GM12878 (cell line): ENCODE data around the gene TMEM59. TPM values are rescaled to one million over a fixed set of nuclear protein-coding genes. Genes with fewer than 3 reads are reported as not detected.

Source experiments
- ATAC-seq: fragments of 200-7000 bp; cut with Tn5 transposase; 3 replicates; pipeline ENCODE4 v1.9.1; 2020; ENCODE audit warnings: mild to moderate bottlenecking, moderate library complexity
- BruUV-seq: library from RNA; stranded (reverse); fragments of 400-500 nt; replicated peaks from 2 replicates; lab custom pipeline; 2021; lab: Mats Ljungman, UMichigan
- CTCF ChIA-PET: fragments of 300-600 bp; sonication (Branson Sonifier 250); formaldehyde crosslinking; extraction: SDS; loops from one replicate; lab custom pipeline; 2021; ENCODE audit warnings: inconsistent platforms; lab: Yijun Ruan, JAX
- POLR2A ChIA-PET: fragments of 350-600 bp; formaldehyde crosslinking; extraction: SDS; loops from one replicate; lab custom pipeline; 2021; ENCODE audit warnings: inconsistent platforms; lab: Charles Lee
- RAD21 ChIA-PET: fragments of 300-600 bp; sonication (Branson Sonifier 250); formaldehyde crosslinking; loops from one replicate; lab custom pipeline; 2023; ENCODE audit warnings: antibody characterized with exemption; ENCODE audit not compliant: unreplicated experiment; lab: Charles Lee
- SMC1A ChIA-PET: fragments of 300-600 bp; sonication (Branson Sonifier 250); formaldehyde crosslinking; loops from one replicate; lab custom pipeline; 2023; ENCODE audit not compliant: unreplicated experiment, uncharacterized antibody; lab: Charles Lee
- DNase-seq: peaks from one replicate; pipeline ENCODE4 v3.0.0-alpha.2; 2011; ENCODE audit warnings: low read depth, low spot score
- FAIRE-seq: peaks from 3 replicates; lab custom pipeline; 2011; peaks lifted over from hg19 to GRCh38; lab: Jason Lieb, UNC
- H2AFZ ChIP-seq: 2 replicates; pipeline ENCODE4 v1.6.0; 2011; ENCODE audit warnings: low read depth, low read length, control low read depth; ENCODE audit not compliant: control insufficient read depth
- H3K27ac ChIP-seq: 2 replicates; pipeline ENCODE4 v1.5.1; 2011; ENCODE audit warnings: control low read depth; ENCODE audit not compliant: control insufficient read depth, insufficient read depth
- H3K27me3 ChIP-seq, 2 experiments: replicated peaks in 1 of 2; 2 replicates each; pipeline versions ENCODE4 v1.6.0 to v1.6.1; 2011; ENCODE audit warnings: low read length in 1 of 2; ENCODE audit not compliant: control insufficient read depth in 2 of 2, insufficient read depth in 2 of 2
- H3K36me3 ChIP-seq, 2 experiments: 2 replicates each; pipeline ENCODE4 v1.5.1; 2011; ENCODE audit warnings: low read length in 1 of 2; ENCODE audit not compliant: control insufficient read depth in 2 of 2, insufficient read depth in 2 of 2
- H3K4me1 ChIP-seq: 2 replicates; pipeline ENCODE4 v1.6.1; 2011; ENCODE audit warnings: mild to moderate bottlenecking, low read length, moderate library complexity, mixed read lengths; ENCODE audit not compliant: control insufficient read depth, insufficient read depth
- H3K4me2 ChIP-seq: 2 replicates; pipeline ENCODE4 v1.6.0; 2011; ENCODE audit warnings: control low read depth; ENCODE audit not compliant: control insufficient read depth, insufficient read depth
- H3K4me3 ChIP-seq: fragments of 200-600 bp; sonication (generic); 2 replicates; pipeline ENCODE4 v1.5.1; 2016
- H3K79me2 ChIP-seq: 2 replicates; pipeline ENCODE4 v1.6.0; 2011; ENCODE audit warnings: low read length; ENCODE audit not compliant: control insufficient read depth, insufficient read depth
- H3K9ac ChIP-seq: 2 replicates; pipeline ENCODE4 v1.8.0; 2011; ENCODE audit warnings: low read length, control low read depth, mixed read lengths; ENCODE audit not compliant: control insufficient read depth, insufficient read depth
- H3K9me3 ChIP-seq: replicated peaks from 3 replicates; pipeline ENCODE4 v1.5.1; 2011; ENCODE audit warnings: mild to moderate bottlenecking, low read length; ENCODE audit not compliant: control insufficient read depth, insufficient read depth
- H4K20me1 ChIP-seq: 2 replicates; pipeline ENCODE4 v1.6.0; 2011; ENCODE audit not compliant: control insufficient read depth, insufficient read depth
- BACH1 ChIP-seq: fragments of 450-650 bp; IDR thresholded peaks from 2 replicates; pipeline ENCODE4 v1.6.1; 2017; ENCODE audit warnings: mild to moderate bottlenecking, borderline replicate concordance
- BHLHE40 ChIP-seq, 2 experiments: fragments of 450-650 bp in 1 of 2; IDR thresholded peaks; 2 replicates each; pipeline ENCODE4 v1.6.1; 2011 to 2017; ENCODE audit warnings: low read depth in 2 of 2, borderline replicate concordance in 1 of 2, improper control_type of control experiment in 1 of 2, low read length in 1 of 2, mild to moderate bottlenecking in 1 of 2
- CREM ChIP-seq: IDR thresholded peaks from 2 replicates; pipeline ENCODE4 v1.6.1; 2014; ENCODE audit warnings: antibody characterized with exemption, low read depth
- FOXK2 ChIP-seq: fragments of 450-650 bp; IDR thresholded peaks from 2 replicates; pipeline ENCODE4 v1.6.1; 2017; ENCODE audit warnings: mild to moderate bottlenecking, moderate library complexity
- NFXL1 ChIP-seq: fragments of 450-650 bp; IDR thresholded peaks from 2 replicates; pipeline ENCODE4 v1.6.1; 2017; ENCODE audit warnings: antibody characterized with exemption, mild to moderate bottlenecking, borderline replicate concordance
- NR2C2 ChIP-seq: IDR thresholded peaks from 2 replicates; pipeline ENCODE4 v1.6.1; 2011; ENCODE audit warnings: borderline replicate concordance, low read depth; ENCODE audit not compliant: control insufficient read depth, insufficient read length
- PAX5 ChIP-seq: IDR thresholded peaks from 2 replicates; pipeline ENCODE4 v1.6.1; 2011; ENCODE audit warnings: low read depth, low read length, borderline replicate concordance
- POU2F2 ChIP-seq: IDR thresholded peaks from 3 replicates; pipeline ENCODE4 v1.6.1; 2011; ENCODE audit warnings: low read depth, mild to moderate bottlenecking, low read length, borderline replicate concordance
- RUNX3 ChIP-seq: IDR thresholded peaks from 2 replicates; pipeline ENCODE4 v1.6.1; 2012; ENCODE audit warnings: low read length, inconsistent platforms
- WRNIP1 ChIP-seq: IDR thresholded peaks from 2 replicates; pipeline ENCODE4 v1.6.1; 2011; ENCODE audit warnings: low read depth, low read length, improper control_type of control experiment, borderline replicate concordance
- WGBS: methylation state at CpG from one replicate; pipeline ENCODE4 v1.1.6; 2016; ENCODE audit warnings: low lambda C conversion rate; ENCODE audit not compliant: insufficient replicate concordance, insufficient coverage; ENCODE audit errors: missing lambda C conversion rate; 5-methylcytosine and 5-hydroxymethylcytosine counted together
- in situ Hi-C: fragments of 300-500 bp; cut with MboI; formaldehyde crosslinking; loops from 9 replicates; pipeline ENCODE4 v1.14.3; 2018; ENCODE audit warnings: mixed read lengths
- intact Hi-C: fragments of 100-400 bp; cut with micrococcal nuclease; formaldehyde crosslinking; loops from one replicate; pipeline ENCODE4 v1.14.2; 2022; ENCODE audit not compliant: unreplicated experiment
- polyA plus RNA-seq, 11 experiments: library from polyadenylated mRNA; depleted of rRNA in 4 of 11; unstranded in 6 of 11; stranded (reverse) in 5 of 11; fragments of >200 nt; fragmentation: Nextera tagmentation in 4 of 11; fragmentation: Illumina TruSeq in 1 of 11; extraction: Ambion mirVana in 4 of 11; extraction: Trizol in 1 of 11; gene quantifications; 1 replicate in 1 of 11; 2 replicates in 10 of 11; pipeline versions ENCODE4 v1.2.1 to v1.2.3, GENCODE V29; 2011 to 2016; ENCODE audit warnings: inconsistent platforms in 2 of 11, missing spikeins in 2 of 11, low read depth in 1 of 11
- total RNA-seq, 4 experiments: library from RNA; depleted of rRNA in 3 of 4; stranded (reverse); fragments of >200 nt in 3 of 4; fragmentation: Illumina TruSeq in 1 of 4; extraction: Trizol in 1 of 4; gene quantifications; 2 replicates each; pipeline versions ENCODE4 v1.2.1 to v1.2.3, GENCODE V29; 2013 to 2021
- TF ChIP-seq, protein P1 (sequence below): IDR thresholded peaks from 2 replicates; pipeline ENCODE4 v1.6.1; 2012; ENCODE audit warnings: improper control_type of control experiment, low read depth, low read length; ENCODE audit not compliant: insufficient replicate concordance
- TF ChIP-seq, protein P2 (sequence below): fragments of 450-650 bp; conservative IDR thresholded peaks from 2 replicates; pipeline ENCODE4 v1.6.1; 2017; ENCODE audit warnings: mild to moderate bottlenecking, moderate library complexity
- TF ChIP-seq, protein P3 (sequence below): IDR thresholded peaks from 2 replicates; pipeline ENCODE4 v1.6.1; 2011; ENCODE audit warnings: borderline replicate concordance, low read depth, mild to moderate bottlenecking, moderate library complexity, low read length; ENCODE audit not compliant: insufficient read depth, poor library complexity, severe bottlenecking

The TMEM59 gene
- total and polyA plus RNA-seq, 10 of the 15 experiments (the other 5 are each of a cell fraction or from before 2014, with no cell fraction given) = 69.9 to 273 (median 111) TPM

DNA sequence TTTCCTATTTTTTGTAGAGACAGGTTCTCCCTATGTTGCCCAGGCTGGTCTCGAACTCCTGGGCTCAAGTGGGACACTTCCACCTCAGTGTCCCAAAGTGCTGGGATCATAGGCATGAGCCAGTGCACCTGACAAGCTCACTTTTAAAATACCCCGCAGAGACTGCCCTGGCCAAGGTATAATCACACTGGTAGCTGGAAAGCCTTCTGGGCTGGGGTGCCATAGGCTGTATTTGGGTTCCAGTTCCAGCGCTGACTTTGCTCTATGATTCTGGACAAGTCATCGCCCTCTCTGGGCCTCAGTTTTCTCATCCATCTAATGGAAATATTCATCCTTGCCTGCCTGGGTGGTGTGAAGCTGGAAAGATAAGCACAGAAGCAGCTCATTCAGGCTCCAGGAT, 45.4 kb downstream of the TMEM59 start:
- ChIA-PET CTCF (interaction anchor here (1.5 kb wide), 1 partner anchor 147 kb away, joined by 6 read pairs; no protein-coding TSS in a partner anchor), RAD21 (no interaction called here), SMC1A (interaction anchor here (0.6 kb wide), 1 partner anchor 203 kb away, joined by 3 read pairs; no protein-coding TSS in a partner anchor), POLR2A (no interaction called here)
- no peaks in the 10 kb centered on the region; a peak in 1 of 4 replicates for H3K27me3 ChIP-seq
- H4K20me1 ChIP-seq = no peaks in the 10 kb centered on the region
- H2AFZ ChIP-seq = no peak overlapping the region
- no peak overlapping the region for H3K9ac ChIP-seq
- intact Hi-C loops = no loop called here
- FAIRE-seq = no peak
- no peak for DNase-seq
- H3K4me2 ChIP-seq = no peak overlapping the region
- no TSS peak for BruUV-seq
- H3K4me3 ChIP-seq = no peak overlapping the region
- H3K36me3 ChIP-seq = no peaks in the 10 kb centered on the region
- no peaks in the 10 kb centered on the region for H3K4me1 ChIP-seq
- WGBS = 37% methylated on average over 4 of the region's 4 CpGs
- no peak for ATAC-seq
- H3K27ac ChIP-seq = no peak overlapping the region
- in situ Hi-C loops = no loop called here
- no peaks in the 10 kb centered on the region for H3K79me2 ChIP-seq
- H3K9me3 ChIP-seq = no peaks in the 10 kb centered on the region; the same call in 2 of the 3 replicates
- no peak for TF ChIP-seq FOXK2
- no peak for TF ChIP-seq NR2C2
- no peak for TF ChIP-seq NFXL1
- no peak for TF ChIP-seq POU2F2
- TF ChIP-seq, protein P1, sequence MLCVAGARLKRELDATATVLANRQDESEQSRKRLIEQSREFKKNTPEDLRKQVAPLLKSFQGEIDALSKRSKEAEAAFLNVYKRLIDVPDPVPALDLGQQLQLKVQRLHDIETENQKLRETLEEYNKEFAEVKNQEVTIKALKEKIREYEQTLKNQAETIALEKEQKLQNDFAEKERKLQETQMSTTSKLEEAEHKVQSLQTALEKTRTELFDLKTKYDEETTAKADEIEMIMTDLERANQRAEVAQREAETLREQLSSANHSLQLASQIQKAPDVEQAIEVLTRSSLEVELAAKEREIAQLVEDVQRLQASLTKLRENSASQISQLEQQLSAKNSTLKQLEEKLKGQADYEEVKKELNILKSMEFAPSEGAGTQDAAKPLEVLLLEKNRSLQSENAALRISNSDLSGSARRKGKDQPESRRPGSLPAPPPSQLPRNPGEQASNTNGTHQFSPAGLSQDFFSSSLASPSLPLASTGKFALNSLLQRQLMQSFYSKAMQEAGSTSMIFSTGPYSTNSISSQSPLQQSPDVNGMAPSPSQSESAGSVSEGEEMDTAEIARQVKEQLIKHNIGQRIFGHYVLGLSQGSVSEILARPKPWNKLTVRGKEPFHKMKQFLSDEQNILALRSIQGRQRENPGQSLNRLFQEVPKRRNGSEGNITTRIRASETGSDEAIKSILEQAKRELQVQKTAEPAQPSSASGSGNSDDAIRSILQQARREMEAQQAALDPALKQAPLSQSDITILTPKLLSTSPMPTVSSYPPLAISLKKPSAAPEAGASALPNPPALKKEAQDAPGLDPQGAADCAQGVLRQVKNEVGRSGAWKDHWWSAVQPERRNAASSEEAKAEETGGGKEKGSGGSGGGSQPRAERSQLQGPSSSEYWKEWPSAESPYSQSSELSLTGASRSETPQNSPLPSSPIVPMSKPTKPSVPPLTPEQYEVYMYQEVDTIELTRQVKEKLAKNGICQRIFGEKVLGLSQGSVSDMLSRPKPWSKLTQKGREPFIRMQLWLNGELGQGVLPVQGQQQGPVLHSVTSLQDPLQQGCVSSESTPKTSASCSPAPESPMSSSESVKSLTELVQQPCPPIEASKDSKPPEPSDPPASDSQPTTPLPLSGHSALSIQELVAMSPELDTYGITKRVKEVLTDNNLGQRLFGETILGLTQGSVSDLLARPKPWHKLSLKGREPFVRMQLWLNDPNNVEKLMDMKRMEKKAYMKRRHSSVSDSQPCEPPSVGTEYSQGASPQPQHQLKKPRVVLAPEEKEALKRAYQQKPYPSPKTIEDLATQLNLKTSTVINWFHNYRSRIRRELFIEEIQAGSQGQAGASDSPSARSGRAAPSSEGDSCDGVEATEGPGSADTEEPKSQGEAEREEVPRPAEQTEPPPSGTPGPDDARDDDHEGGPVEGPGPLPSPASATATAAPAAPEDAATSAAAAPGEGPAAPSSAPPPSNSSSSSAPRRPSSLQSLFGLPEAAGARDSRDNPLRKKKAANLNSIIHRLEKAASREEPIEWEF = no peak
- no peak for TF ChIP-seq BHLHE40 (IDR thresholded peaks at IDR 0.05; ENCODE audit: borderline replicate concordance in 1 of 2, low read depth in 2 of 2, low read length in 1 of 2)
- TF ChIP-seq, protein P2, sequence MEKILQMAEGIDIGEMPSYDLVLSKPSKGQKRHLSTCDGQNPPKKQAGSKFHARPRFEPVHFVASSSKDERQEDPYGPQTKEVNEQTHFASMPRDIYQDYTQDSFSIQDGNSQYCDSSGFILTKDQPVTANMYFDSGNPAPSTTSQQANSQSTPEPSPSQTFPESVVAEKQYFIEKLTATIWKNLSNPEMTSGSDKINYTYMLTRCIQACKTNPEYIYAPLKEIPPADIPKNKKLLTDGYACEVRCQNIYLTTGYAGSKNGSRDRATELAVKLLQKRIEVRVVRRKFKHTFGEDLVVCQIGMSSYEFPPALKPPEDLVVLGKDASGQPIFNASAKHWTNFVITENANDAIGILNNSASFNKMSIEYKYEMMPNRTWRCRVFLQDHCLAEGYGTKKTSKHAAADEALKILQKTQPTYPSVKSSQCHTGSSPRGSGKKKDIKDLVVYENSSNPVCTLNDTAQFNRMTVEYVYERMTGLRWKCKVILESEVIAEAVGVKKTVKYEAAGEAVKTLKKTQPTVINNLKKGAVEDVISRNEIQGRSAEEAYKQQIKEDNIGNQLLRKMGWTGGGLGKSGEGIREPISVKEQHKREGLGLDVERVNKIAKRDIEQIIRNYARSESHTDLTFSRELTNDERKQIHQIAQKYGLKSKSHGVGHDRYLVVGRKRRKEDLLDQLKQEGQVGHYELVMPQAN = no peak
- no peak for TF ChIP-seq CREM
- no peak for TF ChIP-seq WRNIP1
- TF ChIP-seq RUNX3 = no peak
- no peak for TF ChIP-seq BACH1
- TF ChIP-seq, protein P3, sequence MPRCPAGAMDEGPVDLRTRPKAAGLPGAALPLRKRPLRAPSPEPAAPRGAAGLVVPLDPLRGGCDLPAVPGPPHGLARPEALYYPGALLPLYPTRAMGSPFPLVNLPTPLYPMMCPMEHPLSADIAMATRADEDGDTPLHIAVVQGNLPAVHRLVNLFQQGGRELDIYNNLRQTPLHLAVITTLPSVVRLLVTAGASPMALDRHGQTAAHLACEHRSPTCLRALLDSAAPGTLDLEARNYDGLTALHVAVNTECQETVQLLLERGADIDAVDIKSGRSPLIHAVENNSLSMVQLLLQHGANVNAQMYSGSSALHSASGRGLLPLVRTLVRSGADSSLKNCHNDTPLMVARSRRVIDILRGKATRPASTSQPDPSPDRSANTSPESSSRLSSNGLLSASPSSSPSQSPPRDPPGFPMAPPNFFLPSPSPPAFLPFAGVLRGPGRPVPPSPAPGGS = no peak
- TF ChIP-seq PAX5 = no peak
